Erythroblast (primary cell): ENCODE measurements around the gene CELF4.

Experiments
- GATA1 ChIP-seq: IDR thresholded peaks from 2 replicates; pipeline ENCODE4 v1.6.1; 2011; ENCODE audit warnings: low read depth, mild to moderate bottlenecking, control low read depth, low read length, moderate library complexity
- POLR2A ChIP-seq: IDR thresholded peaks from 2 replicates; pipeline ENCODE4 v1.6.1; 2011; ENCODE audit warnings: mild to moderate bottlenecking, low read length

DNA sequence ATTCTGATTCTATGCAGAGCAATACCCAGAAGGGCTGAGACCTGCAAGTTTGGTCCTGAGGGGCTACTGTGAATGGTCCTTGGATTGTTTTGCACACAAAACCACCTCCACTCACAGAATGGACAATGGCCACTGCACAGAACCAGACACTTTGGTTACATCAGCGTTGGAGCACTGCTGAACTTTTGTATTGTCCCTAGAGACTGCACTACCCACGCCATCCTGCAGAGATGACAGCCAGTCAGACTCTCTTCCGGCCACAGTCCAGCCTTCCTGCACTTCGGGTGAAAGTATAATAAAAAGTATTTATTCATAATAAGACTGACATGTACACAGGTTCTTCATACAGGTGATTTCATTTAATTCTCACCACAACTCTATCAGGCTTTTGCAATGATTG, 35.7 kb downstream of the CELF4 start:
- TF ChIP-seq POLR2A (no peak), GATA1 (no peak)
